Measurements from ENCODE around the gene PRSS2. TPM values are rescaled to one million over a fixed set of nuclear protein-coding genes. Genes with fewer than 3 reads are reported as not detected.
"Not testable (repeated sequence)": the region's sequence is repeated elsewhere in the genome, so short reads cannot be mapped to it uniquely, and the experiment has no call there.

The PRSS2 gene
- total RNA-seq, 2 donors from 2014 or later: 4.8 to 9.9 TPM

- Mint-ChIP-seq H3K4me3 (no peak overlapping the region), H3K4me1 (peaks cover 28% of the 10 kb centered on the region)
These were observed 18.2 kb upstream of the PRSS2 start for GRCh38 chr7:142752376-142753225.

GRCh38 chr7:142753366-142753765 lies 17.4 kb upstream of the PRSS2 start:
- no peak overlapping the region for H3K4me3 ChIP-seq (ENCODE audit: low read length)
- no peak overlapping the region for H3K27ac Mint-ChIP-seq
- no peak for DNase-seq
- no peaks in the 10 kb centered on the region for H3K9me3 Mint-ChIP-seq
- H3K4me1 ChIP-seq (ENCODE audit: control insufficient read depth, insufficient read depth, low read length): peaks cover 13% of the 10 kb centered on the region
- no peaks in the 10 kb centered on the region for H3K36me3 ChIP-seq (ENCODE audit: control insufficient read depth, insufficient read depth, low read length)
- H3K36me3 Mint-ChIP-seq (ENCODE audit: low read depth): no peaks in the 10 kb centered on the region
- H3K27me3 ChIP-seq (ENCODE audit: control insufficient read depth, insufficient read depth, low read length, poor library complexity, severe bottlenecking): no peaks in the 10 kb centered on the region
- 71 to 79% methylated on average over 4 to 8 of the region's 8 CpGs for WGBS, 2 experiments (ENCODE audit: insufficient coverage in 1 of 2, insufficient read length in 1 of 2)
- H3K4me1 Mint-ChIP-seq: peaks cover 25% of the 10 kb centered on the region
- no peak overlapping the region for H3K9ac ChIP-seq (ENCODE audit: extremely low read depth, low read length, poor library complexity, severe bottlenecking)
- TF ChIP-seq, protein P1, sequence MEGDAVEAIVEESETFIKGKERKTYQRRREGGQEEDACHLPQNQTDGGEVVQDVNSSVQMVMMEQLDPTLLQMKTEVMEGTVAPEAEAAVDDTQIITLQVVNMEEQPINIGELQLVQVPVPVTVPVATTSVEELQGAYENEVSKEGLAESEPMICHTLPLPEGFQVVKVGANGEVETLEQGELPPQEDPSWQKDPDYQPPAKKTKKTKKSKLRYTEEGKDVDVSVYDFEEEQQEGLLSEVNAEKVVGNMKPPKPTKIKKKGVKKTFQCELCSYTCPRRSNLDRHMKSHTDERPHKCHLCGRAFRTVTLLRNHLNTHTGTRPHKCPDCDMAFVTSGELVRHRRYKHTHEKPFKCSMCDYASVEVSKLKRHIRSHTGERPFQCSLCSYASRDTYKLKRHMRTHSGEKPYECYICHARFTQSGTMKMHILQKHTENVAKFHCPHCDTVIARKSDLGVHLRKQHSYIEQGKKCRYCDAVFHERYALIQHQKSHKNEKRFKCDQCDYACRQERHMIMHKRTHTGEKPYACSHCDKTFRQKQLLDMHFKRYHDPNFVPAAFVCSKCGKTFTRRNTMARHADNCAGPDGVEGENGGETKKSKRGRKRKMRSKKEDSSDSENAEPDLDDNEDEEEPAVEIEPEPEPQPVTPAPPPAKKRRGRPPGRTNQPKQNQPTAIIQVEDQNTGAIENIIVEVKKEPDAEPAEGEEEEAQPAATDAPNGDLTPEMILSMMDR (conservative IDR thresholded peaks at IDR 0.05): no peak
- H3K9me3 ChIP-seq (ENCODE audit: control insufficient read depth, low read length): no peaks in the 10 kb centered on the region
- no peak overlapping the region for H3K27ac ChIP-seq (ENCODE audit: low read depth, low read length)
- H3K27me3 Mint-ChIP-seq (ENCODE audit: insufficient read depth): peaks cover 45% of the 10 kb centered on the region
- no peak overlapping the region for H3K4me3 Mint-ChIP-seq

More at GRCh38 chr7:142752376-142753225, 18.2 kb upstream of the PRSS2 start:
- H3K4me1 ChIP-seq (ENCODE audit: control insufficient read depth, insufficient read depth, low read length): peaks cover 18% of the 10 kb centered on the region
- no peaks in the 10 kb centered on the region for H3K9me3 Mint-ChIP-seq
- no peaks in the 10 kb centered on the region for H3K9me3 ChIP-seq (ENCODE audit: control insufficient read depth, low read length)
- no peaks in the 10 kb centered on the region for H3K36me3 ChIP-seq (ENCODE audit: control insufficient read depth, insufficient read depth, low read length)
- H3K4me3 ChIP-seq (ENCODE audit: low read length): no peak overlapping the region
- no peak for DNase-seq
- TF ChIP-seq, protein P1 (conservative IDR thresholded peaks at IDR 0.05): no peak
- H3K9ac ChIP-seq (ENCODE audit: extremely low read depth, low read length, poor library complexity, severe bottlenecking): no peak overlapping the region
- WGBS, 2 experiments (ENCODE audit: insufficient coverage in 1 of 2, insufficient read length in 1 of 2): 71 to 83% methylated on average over 1 to 3 of the region's 3 CpGs
- H3K36me3 Mint-ChIP-seq (ENCODE audit: low read depth): no peaks in the 10 kb centered on the region
- H3K27ac Mint-ChIP-seq: no peak overlapping the region
- no peaks in the 10 kb centered on the region for H3K27me3 ChIP-seq (ENCODE audit: control insufficient read depth, insufficient read depth, low read length, poor library complexity, severe bottlenecking)
- no peak overlapping the region for H3K27ac ChIP-seq (ENCODE audit: low read depth, low read length)
- H3K27me3 Mint-ChIP-seq (ENCODE audit: insufficient read depth): peaks cover 47% of the 10 kb centered on the region

DNA sequence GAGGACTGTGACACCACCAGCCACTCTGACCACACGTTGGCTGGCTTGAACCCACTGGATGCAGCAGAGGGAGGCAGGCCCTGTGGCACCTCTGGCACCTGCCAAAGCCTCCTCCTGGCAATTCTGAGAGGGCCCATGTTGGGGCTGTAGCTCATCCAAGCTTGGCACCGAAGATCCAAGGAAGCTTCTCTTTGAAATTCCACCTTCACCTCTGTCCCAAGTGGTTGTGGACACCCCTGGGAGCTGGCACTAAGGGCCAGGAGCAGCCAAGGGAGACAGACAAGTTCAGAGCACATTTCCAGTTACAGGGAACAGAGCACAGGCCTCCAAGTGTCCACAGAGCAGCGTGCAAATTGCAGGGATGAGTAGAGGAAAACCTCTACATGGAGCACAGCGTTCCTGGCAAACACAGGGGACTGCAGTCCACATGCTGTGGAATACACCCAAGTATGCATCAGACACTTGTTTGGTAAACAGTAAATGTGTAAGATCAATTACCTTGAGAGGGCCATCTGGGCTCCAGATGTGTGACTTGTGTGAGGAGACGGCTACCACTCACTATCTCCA lies 16.8 kb upstream of the PRSS2 start:
- not testable (repeated sequence) for H3K4me3 ChIP-seq (ENCODE audit: low read length); H3K27ac ChIP-seq (ENCODE audit: low read depth, low read length); H3K9ac ChIP-seq (ENCODE audit: extremely low read depth, low read length, poor library complexity, severe bottlenecking); H3K36me3 ChIP-seq (ENCODE audit: control insufficient read depth, insufficient read depth, low read length); H3K36me3 Mint-ChIP-seq (ENCODE audit: low read depth); H3K27me3 ChIP-seq (ENCODE audit: control insufficient read depth, insufficient read depth, low read length, poor library complexity, severe bottlenecking); H3K27ac Mint-ChIP-seq; H3K9me3 Mint-ChIP-seq; H3K4me3 Mint-ChIP-seq; DNase-seq; H3K9me3 ChIP-seq (ENCODE audit: control insufficient read depth, low read length)
- H3K4me1 ChIP-seq (ENCODE audit: control insufficient read depth, insufficient read depth, low read length): peaks cover 13% of the 10 kb centered on the region
- peaks cover 51% of the 10 kb centered on the region for H3K27me3 Mint-ChIP-seq (ENCODE audit: insufficient read depth)
- peaks cover 19% of the 10 kb centered on the region for H3K4me1 Mint-ChIP-seq
- 72 to 80% methylated on average over 4 to 5 of the region's 5 CpGs for WGBS, 2 experiments (ENCODE audit: insufficient coverage in 1 of 2, insufficient read length in 1 of 2)
